Ectodermal cell (in vitro differentiated cells): ENCODE data around the gene ANXA4.

ENCODE experiments used
- H3K27ac ChIP-seq: 2 replicates; pipeline ENCODE4 v1.7.0; 2013; ENCODE audit warnings: mild to moderate bottlenecking, low read depth, low read length; ENCODE audit not compliant: insufficient read depth, poor library complexity, severe bottlenecking
- H3K27me3 ChIP-seq: 2 replicates; pipeline ENCODE4 v1.7.0; 2013; ENCODE audit warnings: mild to moderate bottlenecking, low read length; ENCODE audit not compliant: insufficient read depth, control insufficient read depth, poor library complexity, severe bottlenecking
- H3K36me3 ChIP-seq: one replicate; pipeline ENCODE4 v1.7.0; 2013; ENCODE audit warnings: low read length; ENCODE audit not compliant: control insufficient read depth, insufficient read depth
- H3K4me1 ChIP-seq: one replicate; pipeline ENCODE4 v1.7.0; 2013; ENCODE audit warnings: low read length; ENCODE audit not compliant: control insufficient read depth, insufficient read depth
- H3K4me3 ChIP-seq: 2 replicates; pipeline ENCODE4 v1.7.0; 2013; ENCODE audit warnings: low read depth, low read length, control low read depth; ENCODE audit not compliant: insufficient read depth
- H3K9me3 ChIP-seq: 2 replicates; pipeline ENCODE4 v1.7.0; 2013; ENCODE audit warnings: mild to moderate bottlenecking, low read length, moderate library complexity; ENCODE audit not compliant: control insufficient read depth
- WGBS, 2 experiments: methylation state at CpG; one replicate each; pipeline ENCODE4 v1.1.7; 2013; ENCODE audit warnings: missing lambda C conversion rate in 2 of 2; 5-methylcytosine and 5-hydroxymethylcytosine counted together

The ANXA4 gene

DNA sequence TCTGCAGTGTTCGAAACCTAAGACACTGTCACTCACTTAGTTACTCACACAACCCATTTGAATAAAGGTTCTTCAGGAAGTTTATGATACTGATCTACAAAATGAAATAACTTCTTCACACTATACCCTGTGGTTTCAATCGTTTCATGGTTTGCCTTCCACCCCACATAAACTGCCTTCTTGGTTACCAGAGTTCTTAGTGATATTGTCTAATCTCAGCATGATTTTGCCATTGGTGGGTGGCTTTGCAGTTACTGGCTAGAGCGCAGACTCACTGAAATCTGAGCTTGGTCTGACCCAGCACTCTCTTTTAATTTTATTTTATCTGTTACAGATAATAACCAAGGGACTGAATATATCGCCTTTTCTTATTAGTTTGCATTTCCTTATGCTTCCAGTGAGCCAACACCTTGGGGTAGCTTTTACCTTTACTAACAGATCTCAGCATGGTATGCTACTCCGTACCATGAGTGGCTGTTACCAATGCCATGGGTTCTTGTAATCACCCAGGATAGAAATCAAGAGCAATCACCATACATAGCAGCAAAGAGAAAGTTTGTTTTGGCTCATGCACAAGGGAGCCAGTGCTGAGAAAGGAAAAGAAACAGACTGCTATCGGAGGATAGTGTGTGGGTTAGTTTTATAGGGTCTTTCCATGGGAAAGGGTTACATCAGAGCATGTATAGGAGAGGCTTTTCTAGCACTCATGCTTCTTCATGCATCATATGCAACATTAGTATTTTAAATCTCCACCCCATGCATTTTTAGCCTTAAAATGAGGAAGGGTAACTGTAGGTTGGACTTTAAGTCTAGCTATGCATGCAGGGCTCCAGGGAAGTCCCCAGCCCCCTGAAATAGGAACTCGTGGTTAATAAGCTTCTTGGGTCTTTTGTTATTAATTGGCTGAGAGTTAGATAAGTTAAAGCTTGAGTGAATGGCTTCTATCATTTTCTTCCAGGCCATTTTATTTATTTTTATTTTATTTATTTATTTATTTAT lies 33.3 kb downstream of the ANXA4 start:
- Histone ChIP-seq H3K36me3 (no peaks in the 10 kb centered on the region), H3K4me1 (no peaks in the 10 kb centered on the region), H3K9me3 (no peaks in the 10 kb centered on the region), H3K27me3 (no peaks in the 10 kb centered on the region), H3K4me3 (no peak overlapping the region), H3K27ac (no peak overlapping the region)
- WGBS, 2 experiments, result 91 to 95% methylated on average over 6 to 7 of the region's 7 CpGs

DNA sequence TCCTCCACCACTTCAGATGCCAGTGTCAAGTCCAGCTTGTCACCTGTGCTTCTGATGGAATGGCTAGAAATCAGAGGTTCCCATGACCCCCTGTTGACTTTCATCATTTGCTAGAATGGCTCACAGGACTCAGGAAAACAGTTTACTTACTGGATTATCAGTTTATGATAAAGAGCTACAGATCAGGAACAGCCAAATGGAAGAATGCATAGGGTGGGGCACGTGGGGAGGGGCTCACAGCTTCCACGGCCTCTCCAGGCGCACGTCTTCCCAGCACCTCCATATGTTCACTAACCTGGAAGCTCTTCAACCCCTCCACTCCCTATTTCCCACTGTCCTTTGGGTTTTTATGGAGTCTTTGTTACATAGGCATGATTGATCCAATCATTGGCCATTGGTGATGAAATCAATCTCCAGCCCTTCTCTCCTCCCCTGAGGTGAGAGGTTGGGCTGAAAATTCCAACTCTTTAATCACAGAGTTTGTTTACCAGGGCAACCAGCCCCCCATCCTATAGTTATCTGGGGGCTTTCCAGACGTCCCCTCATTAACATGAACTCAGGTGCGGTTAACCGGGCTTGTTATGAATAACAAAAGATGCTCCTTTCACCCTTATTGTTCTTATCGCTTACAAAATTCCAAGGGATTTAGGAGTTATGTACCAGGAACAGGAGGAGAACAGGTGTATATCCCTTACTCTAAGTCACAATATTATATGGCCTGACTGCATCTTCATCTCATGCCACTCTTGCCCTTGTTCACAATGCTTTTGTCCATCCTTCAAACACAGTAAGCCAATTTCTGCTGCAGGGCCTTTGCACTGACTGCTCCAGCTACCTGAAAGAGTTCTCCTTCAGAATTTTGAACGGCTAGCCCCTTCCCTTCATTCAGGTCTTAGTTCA lies 35.2 kb downstream of the ANXA4 start:
- Histone ChIP-seq H3K27ac (no peak overlapping the region), H3K27me3 (no peaks in the 10 kb centered on the region)

GRCh38 chr2:69777786-69778105 lies 35.8 kb downstream of the ANXA4 start:
- H3K9me3 ChIP-seq, result no peaks in the 10 kb centered on the region
- H3K27me3 ChIP-seq, result no peaks in the 10 kb centered on the region
- no peaks in the 10 kb centered on the region for H3K4me1 ChIP-seq
- 83 to 85% methylated on average over 3 of the region's 4 CpGs for WGBS, 2 experiments
- H3K4me3 ChIP-seq, result no peak overlapping the region
- no peak overlapping the region for H3K27ac ChIP-seq
- H3K36me3 ChIP-seq, result no peaks in the 10 kb centered on the region

More for the DNA sequence above, 35.2 kb downstream of the ANXA4 start:
- Histone ChIP-seq H3K4me1 (no peaks in the 10 kb centered on the region), H3K4me3 (no peak overlapping the region), H3K9me3 (no peaks in the 10 kb centered on the region), H3K36me3 (no peaks in the 10 kb centered on the region)
- 82 to 83% methylated on average over 9 of the region's 9 CpGs for WGBS, 2 experiments

GRCh38 chr2:69779258-69780001 lies 37.5 kb downstream of the ANXA4 start:
- Histone ChIP-seq H3K4me1 (no peaks in the 10 kb centered on the region), H3K27ac (no peak overlapping the region), H3K27me3 (no peaks in the 10 kb centered on the region), H3K4me3 (no peak overlapping the region), H3K36me3 (no peaks in the 10 kb centered on the region), H3K9me3 (no peaks in the 10 kb centered on the region)
- WGBS, 2 experiments, result 91 to 94% methylated on average over 5 of the region's 5 CpGs

DNA sequence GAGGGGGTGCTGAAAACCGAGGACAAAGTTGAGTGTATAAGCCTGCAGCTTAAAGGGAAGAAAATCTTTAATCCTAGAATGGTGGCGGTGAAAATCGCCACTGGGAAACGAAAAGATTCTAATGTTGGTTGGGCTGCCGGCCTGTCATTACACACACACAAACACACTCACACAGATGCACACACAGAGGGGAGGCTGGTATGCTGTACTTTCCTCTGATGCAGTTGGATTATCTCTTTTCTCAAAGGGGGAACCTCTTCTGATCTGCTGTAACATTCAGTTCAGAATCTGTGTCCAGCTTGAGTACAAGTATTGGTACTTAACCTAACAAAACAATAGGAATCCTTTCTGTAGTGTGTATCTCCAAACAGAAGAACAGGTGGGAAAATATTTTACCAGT lies 39.0 kb downstream of the ANXA4 start:
- H3K4me3 ChIP-seq, result no peak overlapping the region
- WGBS, 2 experiments, result 83 to 91% methylated on average over 5 of the region's 5 CpGs
- H3K27ac ChIP-seq, result no peak overlapping the region
- no peaks in the 10 kb centered on the region for H3K4me1 ChIP-seq
- H3K27me3 ChIP-seq, result no peaks in the 10 kb centered on the region
- H3K9me3 ChIP-seq, result no peaks in the 10 kb centered on the region
- H3K36me3 ChIP-seq, result no peaks in the 10 kb centered on the region

DNA sequence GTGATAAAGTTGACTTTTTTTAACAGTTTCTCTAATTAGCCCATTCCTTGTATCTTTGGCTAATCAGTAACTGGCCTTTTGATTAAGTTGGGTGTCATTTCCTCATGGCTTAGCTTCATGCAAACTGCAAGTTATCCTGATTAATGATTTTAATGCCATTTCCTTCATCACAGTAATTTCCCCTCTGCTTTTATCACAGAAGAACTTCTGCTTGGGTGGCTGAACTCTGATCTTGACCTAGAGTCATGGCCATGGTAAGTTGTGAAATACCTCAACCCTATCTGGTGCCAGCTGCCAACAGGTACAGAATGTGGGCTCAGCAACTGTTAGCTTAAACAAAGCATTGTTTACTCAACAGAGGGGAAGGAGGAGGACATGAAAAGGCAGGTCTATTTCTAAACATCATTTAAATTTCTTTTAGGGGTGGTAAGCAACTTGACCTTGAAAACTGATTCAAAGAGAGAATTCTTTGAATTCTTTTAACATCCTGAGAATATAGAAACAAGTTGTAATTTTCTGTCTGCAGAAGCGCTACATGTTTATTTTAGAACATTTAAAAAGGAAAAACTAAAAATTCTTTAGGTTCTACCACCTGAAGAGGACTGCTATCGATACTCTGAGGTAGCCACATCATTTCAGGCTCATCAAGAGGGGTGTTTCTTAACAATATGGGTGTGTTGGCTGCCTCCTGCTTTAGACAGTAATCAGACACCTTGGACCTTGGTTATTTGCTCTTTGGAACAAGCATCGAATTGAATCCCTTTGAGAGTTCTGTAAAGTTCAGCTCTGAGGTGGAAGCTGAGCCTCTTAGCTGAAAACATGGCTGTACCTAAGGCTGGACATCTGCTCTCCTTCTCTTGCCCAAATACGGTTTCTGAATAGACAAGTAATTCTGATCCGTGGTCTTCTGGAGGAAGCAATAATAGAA lies 39.7 kb downstream of the ANXA4 start:
- H3K27ac ChIP-seq, result no peak overlapping the region
- no peaks in the 10 kb centered on the region for H3K4me1 ChIP-seq
- H3K9me3 ChIP-seq, result no peaks in the 10 kb centered on the region
- no peaks in the 10 kb centered on the region for H3K36me3 ChIP-seq
- WGBS, 2 experiments, result 84 to 95% methylated on average over 5 of the region's 5 CpGs
- no peak overlapping the region for H3K4me3 ChIP-seq
- no peaks in the 10 kb centered on the region for H3K27me3 ChIP-seq

GRCh38 chr2:69784228-69784627 lies 42.3 kb downstream of the ANXA4 start:
- WGBS, 2 experiments, result 93% methylated on average over 5 of the region's 5 CpGs
- Histone ChIP-seq H3K4me1 (no peaks in the 10 kb centered on the region), H3K27me3 (no peaks in the 10 kb centered on the region), H3K36me3 (no peaks in the 10 kb centered on the region), H3K4me3 (no peak overlapping the region), H3K9me3 (no peaks in the 10 kb centered on the region), H3K27ac (no peak overlapping the region)

GRCh38 chr2:69785358-69785757 lies 43.4 kb downstream of the ANXA4 start:
- WGBS, 2 experiments, result 88 to 94% methylated on average over 2 of the region's 2 CpGs
- Histone ChIP-seq H3K9me3 (no peaks in the 10 kb centered on the region), H3K4me3 (no peak overlapping the region), H3K27ac (no peak overlapping the region), H3K27me3 (no peaks in the 10 kb centered on the region), H3K36me3 (no peaks in the 10 kb centered on the region), H3K4me1 (peaks cover 9% of the 10 kb centered on the region)

- no peak overlapping the region for H3K4me3 ChIP-seq
- H3K27me3 ChIP-seq, result no peaks in the 10 kb centered on the region
- H3K4me1 ChIP-seq, result peaks cover 11% of the 10 kb centered on the region
- 91 to 92% methylated on average over 4 of the region's 4 CpGs for WGBS, 2 experiments
- H3K27ac ChIP-seq, result no peak overlapping the region
- H3K9me3 ChIP-seq, result no peaks in the 10 kb centered on the region
- H3K36me3 ChIP-seq, result no peaks in the 10 kb centered on the region
These were observed 44.2 kb downstream of the ANXA4 start for GRCh38 chr2:69786052-69786560.
